Lung (tissue), 12 donors: ENCODE results near the gene RSRC1. TPM values are rescaled to one million over a fixed set of nuclear protein-coding genes. Genes with fewer than 3 reads are reported as not detected.

ENCODE experiments used
- ATAC-seq: fragments of 200-7000 bp; cut with Tn5 transposase; one replicate; pipeline ENCODE4 v1.9.1; 2020; ENCODE audit warnings: moderate number of reproducible peaks; ENCODE audit not compliant: insufficient read depth, low FRiP score
- DNase-seq, 3 donors: peaks; one replicate each; pipeline ENCODE4 v3.0.0-alpha.2; 2013 to 2017
- H3K27ac ChIP-seq, 2 donors: one replicate each; pipeline ENCODE4 v1.5.1; 2013; ENCODE audit warnings: mild to moderate bottlenecking in 2 of 2, moderate library complexity in 2 of 2, control low read depth in 1 of 2, inconsistent platforms in 1 of 2, low read depth in 1 of 2, low read length in 1 of 2
- H3K27me3 ChIP-seq, 3 donors: one replicate each; pipeline ENCODE4 v1.5.1; 2013; ENCODE audit warnings: low read length in 2 of 3; ENCODE audit not compliant: control insufficient read depth in 3 of 3, insufficient read depth in 3 of 3
- H3K36me3 ChIP-seq, 4 donors: one replicate each; pipeline ENCODE4 v1.5.1; 2013; ENCODE audit warnings: low read length in 4 of 4, mild to moderate bottlenecking in 1 of 4, moderate library complexity in 1 of 4; ENCODE audit not compliant: control insufficient read depth in 4 of 4, insufficient read depth in 4 of 4
- H3K4me1 ChIP-seq, 5 donors: one replicate each; pipeline ENCODE4 v1.5.1; 2013; ENCODE audit warnings: low read length in 5 of 5, mild to moderate bottlenecking in 2 of 5, moderate library complexity in 1 of 5; ENCODE audit not compliant: control insufficient read depth in 5 of 5, insufficient read depth in 5 of 5
- H3K4me3 ChIP-seq: one replicate; pipeline ENCODE4 v1.5.1; 2013; ENCODE audit warnings: mild to moderate bottlenecking, control low read depth, moderate library complexity
- H3K9ac ChIP-seq, 2 donors: one replicate each; pipeline ENCODE4 v1.5.1; 2013; ENCODE audit warnings: low read length in 2 of 2, control low read depth in 1 of 2; ENCODE audit not compliant: insufficient read depth in 1 of 2
- H3K9me3 ChIP-seq, 4 donors: one replicate each; pipeline ENCODE4 v1.5.1; 2013; ENCODE audit warnings: low read length in 3 of 4, mild to moderate bottlenecking in 1 of 4, moderate library complexity in 1 of 4; ENCODE audit not compliant: control insufficient read depth in 4 of 4, insufficient read depth in 3 of 4
- CTCF ChIP-seq: IDR thresholded peaks from 2 replicates; pipeline ENCODE4 v1.5.1; 2012; ENCODE audit warnings: mild to moderate bottlenecking; ENCODE audit errors: control extremely low read depth, extremely low read depth
- WGBS, 2 donors: extraction: QIAGEN DNeasy Blood & Tissue Kit; methylation state at CpG; one replicate each; pipeline ENCODE4 v1.1.7; 2013; 5-methylcytosine and 5-hydroxymethylcytosine counted together
- polyA plus RNA-seq, 2 donors: library from polyadenylated mRNA; stranded (reverse); fragments of 200-250 nt; gene quantifications; one replicate each; pipeline ENCODE4 v1.2.1, GENCODE V29; 2013
- total RNA-seq, 2 donors: library from RNA; depleted of rRNA in 1 of 2; stranded (reverse); fragments of >200 nt in 1 of 2; gene quantifications; one replicate each; pipeline ENCODE4 v1.2.1, GENCODE V29; 2014 to 2021
- donor health status: control.
- donor health status: control.
- donor health status: Bipolar disorder and iron deficiency.
- donor health status: healthy.
- donor health status: DM: yes; HTN: yes; CAD: no.

RSRC1 gene
- total and polyA plus RNA-seq, 4 donors, result 9.1 to 53.5 (median 17.0) TPM

GRCh38 chr3:158249183-158249582 lies 139.3 kb downstream of the RSRC1 start:
- TF ChIP-seq CTCF, result no peak
- Histone ChIP-seq H3K4me3 (no peak overlapping the region), H3K27ac (no peak overlapping the region), H3K9ac (no peak overlapping the region), H3K27me3 (no peaks in the 10 kb centered on the region), H3K4me1 (peaks cover 0 to 2% (median 0%) of the 10 kb centered on the region in 5 donors), H3K9me3 (peaks cover 0 to 6% (median 1%) of the 10 kb centered on the region in 4 donors), H3K36me3 (no peaks in the 10 kb centered on the region)
- no peak for DNase-seq
- ATAC-seq, result no peak
- 86 to 91% methylated on average over 2 of the region's 2 CpGs for WGBS, 2 donors

- H3K4me1 ChIP-seq, result no peaks in the 10 kb centered on the region
- no peak overlapping the region for H3K27ac ChIP-seq
- WGBS, 2 donors, result 79 to 97% methylated on average over 3 of the region's 3 CpGs
- H3K9ac ChIP-seq, result no peak overlapping the region
- no peak for ATAC-seq
- no peaks in the 10 kb centered on the region for H3K9me3 ChIP-seq
- no peak overlapping the region for H3K4me3 ChIP-seq
- no peak for TF ChIP-seq CTCF
- H3K27me3 ChIP-seq, result no peaks in the 10 kb centered on the region
- no peak for DNase-seq
- peaks cover 0 to 3% (median 0%) of the 10 kb centered on the region in 4 donors for H3K36me3 ChIP-seq
Measured at GRCh38 chr3:158258619-158259018, 148.7 kb downstream of the RSRC1 start.

DNA sequence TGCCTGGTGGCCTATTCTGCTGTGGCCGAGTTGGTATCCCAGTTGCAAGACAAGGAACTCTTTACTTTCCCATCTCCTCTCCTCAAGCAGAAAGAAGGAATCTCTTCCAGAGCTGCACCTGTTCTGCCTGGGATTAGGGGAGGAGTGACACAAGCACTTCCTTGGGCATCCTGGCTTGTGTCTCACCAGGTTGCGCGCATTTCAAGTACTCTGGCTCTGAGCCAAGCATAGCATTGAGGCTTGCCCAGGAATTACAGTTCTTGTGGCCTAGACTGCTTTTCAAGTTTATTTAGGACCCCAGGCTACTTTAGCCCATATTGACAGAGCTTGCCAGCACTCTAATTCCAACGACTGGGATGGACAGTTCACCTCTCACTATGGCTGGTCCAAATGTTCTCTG lies 150.5 kb downstream of the RSRC1 start:
- 88 to 94% methylated on average over 4 of the region's 4 CpGs for WGBS, 2 donors
- Histone ChIP-seq H3K27me3 (no peaks in the 10 kb centered on the region), H3K36me3 (peaks cover 0 to 4% (median 0%) of the 10 kb centered on the region in 4 donors), H3K4me1 (no peaks in the 10 kb centered on the region), H3K9ac (no peak overlapping the region), H3K9me3 (peaks cover 0 to 4% (median under 1%) of the 10 kb centered on the region in 4 donors), H3K4me3 (no peak overlapping the region), H3K27ac (no peak overlapping the region)
- ATAC-seq, result no peak
- DNase-seq, result peak in 1 of 3 donors; percentile 12
- TF ChIP-seq CTCF, result no peak

DNA sequence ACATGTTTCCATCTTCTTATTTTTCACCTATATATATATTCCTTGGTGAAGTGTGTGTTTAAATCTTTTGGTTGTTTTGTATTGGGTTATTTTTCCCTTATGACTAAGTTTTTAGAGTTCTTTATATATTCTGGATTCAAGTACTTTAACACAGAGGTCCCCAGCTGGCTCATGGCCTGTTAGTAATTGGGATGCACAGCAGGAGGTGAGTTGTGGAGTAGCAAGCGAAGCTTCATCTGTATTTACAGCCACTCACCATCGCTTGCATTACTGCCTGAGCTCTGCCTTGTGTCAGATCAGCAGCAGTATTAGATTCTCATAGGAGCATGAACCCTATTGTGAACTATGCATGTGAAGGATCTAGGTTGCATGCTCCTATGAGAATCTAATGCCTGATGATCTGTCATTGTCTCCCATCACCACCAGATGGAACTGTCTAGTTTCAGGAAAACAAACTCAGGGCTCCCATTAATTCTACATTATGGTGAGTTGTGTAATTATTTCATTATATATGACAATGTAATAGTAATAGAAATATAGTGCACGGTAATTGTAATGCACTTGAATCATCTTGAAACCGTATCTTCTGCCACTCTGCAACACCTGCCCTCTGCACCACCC lies 151.6 kb downstream of the RSRC1 start:
- DNase-seq (peak in 1 of 3 donors; percentile 5), ATAC-seq (no peak)
- Histone ChIP-seq H3K27me3 (no peaks in the 10 kb centered on the region), H3K27ac (no peak overlapping the region), H3K4me1 (no peaks in the 10 kb centered on the region), H3K9ac (no peak overlapping the region), H3K36me3 (peaks cover 0 to 4% (median 0%) of the 10 kb centered on the region in 4 donors), H3K9me3 (peaks cover 0 to 4% (median under 1%) of the 10 kb centered on the region in 4 donors), H3K4me3 (no peak overlapping the region)
- 97 to 100% methylated on average over 4 of the region's 4 CpGs for WGBS, 2 donors
- no peak for TF ChIP-seq CTCF
